Inferior parietal cortex (tissue), 1 donor: ENCODE results near the gene PDCL2.

Experiments
- DNase-seq: peaks from one replicate; pipeline ENCODE4 v3.0.0-alpha.2; 2016; ENCODE audit errors: extremely low spot score

PDCL2 gene

DNA sequence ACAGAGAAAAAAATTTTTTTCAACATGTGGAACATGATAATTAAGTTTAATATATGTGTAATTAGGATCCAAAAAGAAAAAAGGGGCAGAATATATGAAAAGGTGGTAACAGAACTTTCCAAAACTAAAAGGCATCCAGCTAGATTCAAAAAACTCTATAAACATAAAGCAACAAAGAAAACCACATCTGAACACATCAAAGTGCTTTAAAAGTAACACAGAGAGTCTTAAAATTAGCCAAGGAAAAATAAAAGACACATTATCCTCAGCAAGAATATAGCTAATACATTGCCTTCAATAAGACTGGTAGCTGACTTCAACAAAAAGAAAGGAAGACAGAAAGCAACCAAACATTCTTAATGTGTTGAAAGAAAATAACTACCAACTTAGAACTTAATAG lies 53.5 kb downstream of the PDCL2 start:
- DNase-seq: no peak

DNA sequence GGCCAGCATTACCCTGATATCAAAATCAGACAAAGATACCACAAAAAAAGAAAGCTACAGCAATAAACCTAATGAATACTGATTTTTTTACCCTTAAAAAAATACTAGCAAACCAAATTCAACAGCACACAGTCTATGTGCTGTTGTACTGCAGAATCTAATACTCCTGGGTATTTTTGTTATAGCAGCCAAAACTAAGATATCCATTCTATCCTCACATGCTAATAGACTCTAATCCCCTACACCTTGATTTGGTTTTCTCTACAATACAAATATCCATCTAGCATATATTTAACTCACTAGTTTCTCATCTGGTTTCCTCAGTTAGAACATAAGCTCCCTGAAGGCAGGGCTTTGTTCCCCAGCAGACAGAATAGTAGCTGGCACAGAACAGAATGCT lies 57.7 kb downstream of the PDCL2 start:
- no peak for DNase-seq

DNA sequence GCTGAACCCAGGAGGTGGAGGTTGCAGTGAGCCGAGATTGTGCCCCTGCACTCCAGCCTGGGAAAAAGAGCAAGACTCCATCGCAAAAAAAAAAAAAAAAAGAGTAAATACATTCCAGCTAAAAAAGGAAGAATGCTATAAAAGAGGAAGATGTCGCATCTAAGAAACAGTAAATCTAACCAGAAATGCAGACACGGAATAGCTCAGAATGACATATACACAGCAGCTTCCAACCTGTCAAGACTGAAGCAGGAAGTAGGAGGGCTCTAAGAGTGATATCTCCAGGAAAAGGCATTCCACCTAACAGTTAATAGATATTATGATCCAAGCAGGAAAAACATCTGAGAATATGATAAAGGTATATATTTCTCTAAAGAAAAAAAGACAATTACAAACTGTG lies 61.4 kb downstream of the PDCL2 start:
- DNase-seq: no peak

DNA sequence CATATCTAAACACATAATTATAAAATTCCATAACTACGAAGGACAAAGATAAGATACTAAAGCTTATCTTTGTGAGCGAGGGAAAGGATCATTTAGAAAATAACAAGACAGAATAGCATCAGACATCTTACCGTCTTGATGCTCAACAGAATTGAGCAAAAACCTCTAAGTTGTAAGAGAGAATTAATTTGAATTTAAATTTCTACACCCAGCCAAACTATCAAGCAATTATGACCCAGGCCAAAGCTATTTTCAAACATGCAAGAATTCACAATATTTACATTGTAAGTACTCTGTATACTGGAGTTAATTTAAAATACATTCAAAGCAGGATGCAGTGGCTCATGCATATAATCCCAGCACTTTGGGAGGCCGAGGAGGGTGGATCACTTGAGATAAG lies 61.9 kb downstream of the PDCL2 start:
- no peak for DNase-seq

DNA sequence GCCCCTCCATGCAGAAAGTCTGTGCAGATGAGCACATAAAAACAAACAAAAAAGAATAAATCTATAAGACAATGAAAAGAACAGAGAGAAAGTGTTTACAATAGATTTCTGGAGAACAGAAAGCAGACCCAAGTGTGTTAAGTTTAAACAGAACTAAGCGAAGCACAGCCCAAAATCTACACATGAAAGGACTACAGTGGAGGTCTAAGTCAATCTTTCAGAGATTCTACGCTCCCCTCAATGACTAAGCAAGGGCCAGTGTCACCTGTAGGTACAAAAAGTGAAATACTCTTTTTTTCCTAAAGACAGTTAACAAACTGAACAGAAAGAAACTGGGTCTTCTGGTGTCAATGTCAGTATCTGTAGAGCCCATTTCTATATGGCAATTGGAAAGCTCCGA lies 63.6 kb downstream of the PDCL2 start:
- no peak for DNase-seq

DNA sequence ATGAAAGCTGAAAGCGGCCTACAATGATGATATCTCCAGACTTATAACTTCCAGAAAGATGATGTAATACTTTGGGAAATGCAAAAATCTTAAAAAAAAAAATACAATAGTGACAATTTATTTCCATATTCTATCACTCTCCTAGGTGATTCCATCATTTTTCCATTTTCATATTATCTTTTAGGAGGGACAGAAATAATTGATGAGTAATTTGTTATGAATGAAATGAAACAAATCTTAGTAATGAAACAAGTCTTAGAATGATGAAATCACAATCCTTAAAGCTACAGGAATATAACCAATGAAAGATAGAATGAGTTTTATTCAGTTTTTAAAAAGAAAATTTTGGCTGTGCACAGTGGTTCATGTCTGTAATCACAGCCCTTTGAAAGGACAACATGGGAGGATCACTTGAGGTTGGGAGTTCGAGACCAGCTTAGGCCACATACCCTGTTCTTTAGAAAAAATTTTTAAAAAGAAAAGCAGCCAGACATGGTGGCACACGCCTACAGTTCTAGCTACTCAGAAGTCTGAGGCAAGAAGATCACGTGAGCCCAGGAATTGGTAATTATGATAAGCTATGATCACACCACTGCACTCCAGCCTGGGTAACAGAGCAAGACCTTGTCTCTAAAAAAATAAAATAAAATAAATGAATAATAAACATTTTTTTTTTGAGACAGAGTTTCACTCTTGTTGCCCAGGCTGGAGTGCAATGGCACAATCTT lies 67.0 kb downstream of the PDCL2 start:
- no peak for DNase-seq

DNA sequence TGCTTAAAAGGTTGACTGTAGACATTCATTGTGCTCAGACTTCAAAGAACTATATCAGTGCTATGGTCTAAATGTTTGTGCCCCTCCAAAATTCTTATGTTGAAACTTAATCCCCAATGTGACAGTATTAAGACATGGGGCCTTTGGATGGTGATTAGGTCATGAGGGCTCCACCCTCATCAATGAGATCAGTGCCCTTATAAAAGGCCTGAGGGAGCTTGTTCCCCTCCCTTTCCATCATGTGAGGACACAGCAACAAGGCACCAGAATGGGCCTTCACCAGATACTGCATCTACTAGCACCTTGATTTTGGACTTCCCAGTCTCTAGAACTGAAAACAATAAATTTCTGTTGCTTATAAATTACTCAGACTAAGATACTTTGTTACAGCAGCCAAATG lies 73.6 kb downstream of the PDCL2 start:
- no peak for DNase-seq

DNA sequence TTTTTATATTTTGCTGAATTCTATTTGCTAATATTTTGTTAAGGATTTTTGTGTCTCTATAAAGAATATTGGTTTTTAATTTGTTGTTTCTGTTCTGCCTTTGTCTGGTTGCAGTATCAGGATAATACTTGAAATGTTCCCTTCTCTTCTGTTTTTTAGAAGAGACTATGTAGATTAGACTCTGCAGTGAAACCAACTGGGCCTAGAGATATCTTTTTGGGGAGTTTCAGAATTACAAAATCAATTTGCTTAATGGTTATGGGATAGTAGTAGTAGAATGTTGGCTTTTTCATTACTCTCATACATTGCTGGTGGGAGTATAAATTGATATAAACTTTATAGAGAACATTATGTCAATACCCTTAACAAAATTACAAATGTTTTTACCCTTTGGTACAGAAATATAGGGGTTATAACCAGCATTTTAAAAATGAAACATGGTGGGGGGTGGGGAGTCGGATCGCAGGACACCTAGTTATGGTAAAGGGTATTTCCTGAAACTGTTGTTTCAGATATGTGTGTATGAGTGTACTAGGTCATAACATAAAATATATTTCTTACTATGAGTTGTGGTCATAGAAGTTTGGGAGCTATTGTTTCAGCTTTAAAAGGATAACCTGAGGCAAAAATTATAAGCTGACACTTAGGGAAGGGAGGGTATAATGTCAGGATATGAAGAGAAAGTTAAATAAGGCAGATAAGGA lies 74.4 kb downstream of the PDCL2 start:
- DNase-seq: no peak

DNA sequence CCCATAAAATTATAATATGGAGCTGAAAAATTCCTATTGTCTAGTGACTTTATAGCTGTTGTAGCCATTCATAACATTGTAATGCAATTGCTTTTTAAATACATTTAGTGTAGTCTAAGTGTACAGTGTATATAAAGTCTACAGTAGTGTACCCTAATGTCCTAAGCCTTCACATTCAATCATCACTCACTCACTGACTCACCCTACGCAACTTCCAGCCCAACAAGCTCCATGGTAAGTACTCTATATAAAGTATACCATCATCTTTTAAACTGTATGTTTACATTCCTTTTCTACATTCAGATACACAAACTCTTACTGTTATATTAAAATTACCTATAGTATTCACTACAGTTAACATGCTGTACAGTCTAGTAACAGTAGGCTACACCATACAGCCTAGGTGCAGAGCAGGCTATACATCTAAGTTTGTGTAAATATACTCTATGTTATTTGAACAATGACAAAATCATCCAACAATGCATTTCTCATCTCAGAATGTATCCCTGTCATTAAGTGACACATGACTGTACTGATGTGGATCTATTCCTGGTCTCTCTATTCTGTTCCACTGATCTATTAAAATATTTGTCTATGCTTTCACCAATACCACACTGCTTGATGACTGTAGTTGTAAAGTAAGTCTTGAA lies 79.0 kb downstream of the PDCL2 start:
- DNase-seq: no peak

DNA sequence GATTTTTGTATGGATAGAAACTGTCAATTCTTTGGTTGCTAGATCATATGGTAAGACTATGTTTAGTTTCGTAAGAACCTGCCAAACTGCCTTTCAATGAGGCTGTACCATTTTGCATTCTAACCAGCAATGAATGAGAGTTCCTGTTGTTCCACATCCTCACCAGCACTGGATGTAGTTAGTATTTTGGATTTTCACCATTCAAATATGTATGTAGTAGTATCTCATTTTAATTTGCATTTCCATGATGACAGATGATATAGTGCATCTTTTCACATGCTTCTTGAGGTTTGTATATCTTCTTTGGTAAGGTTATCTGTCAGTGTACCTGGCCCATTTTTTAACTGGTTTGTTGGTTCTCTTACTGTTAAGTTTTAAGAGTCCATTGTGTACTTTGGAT lies 80.0 kb downstream of the PDCL2 start:
- no peak for DNase-seq

DNA sequence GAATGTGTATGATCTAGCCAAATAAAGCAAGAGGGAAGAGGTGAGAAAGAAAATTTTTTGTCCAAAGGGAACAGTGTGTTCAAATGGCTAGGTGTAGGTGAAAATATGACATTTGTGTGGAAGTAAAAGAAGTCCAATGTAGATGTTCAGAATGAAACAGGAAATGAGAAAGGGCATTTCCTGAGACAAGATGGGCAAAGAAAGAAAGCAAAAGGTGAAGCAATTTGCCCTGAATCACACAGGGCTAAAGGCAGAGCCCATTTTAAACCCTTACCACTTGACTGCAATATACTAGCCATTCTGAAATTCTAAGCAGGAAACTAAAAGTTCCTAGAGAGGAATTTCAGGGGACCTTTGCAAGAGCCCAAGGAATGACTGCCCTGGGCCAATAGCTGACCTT lies 81.4 kb downstream of the PDCL2 start:
- no peak for DNase-seq

DNA sequence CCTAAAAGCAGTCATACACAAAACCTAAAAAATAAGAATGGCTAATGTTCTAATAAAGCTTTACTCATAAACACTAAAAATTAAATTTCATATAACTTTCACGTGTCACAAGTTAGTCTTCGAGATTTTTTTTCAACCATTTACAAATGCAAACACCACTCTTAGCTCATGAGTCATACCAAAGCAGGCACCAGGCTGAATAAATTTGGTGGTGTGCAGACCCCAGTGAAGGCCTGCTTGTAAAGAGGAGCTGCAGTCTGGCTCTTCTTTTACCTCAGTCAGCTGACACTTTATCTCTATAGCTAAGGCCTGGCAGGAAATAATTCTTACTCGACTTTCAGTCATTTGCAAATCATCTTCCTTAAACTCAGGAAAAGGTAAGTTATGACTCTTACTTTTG lies 82.8 kb downstream of the PDCL2 start:
- no peak for DNase-seq

DNA sequence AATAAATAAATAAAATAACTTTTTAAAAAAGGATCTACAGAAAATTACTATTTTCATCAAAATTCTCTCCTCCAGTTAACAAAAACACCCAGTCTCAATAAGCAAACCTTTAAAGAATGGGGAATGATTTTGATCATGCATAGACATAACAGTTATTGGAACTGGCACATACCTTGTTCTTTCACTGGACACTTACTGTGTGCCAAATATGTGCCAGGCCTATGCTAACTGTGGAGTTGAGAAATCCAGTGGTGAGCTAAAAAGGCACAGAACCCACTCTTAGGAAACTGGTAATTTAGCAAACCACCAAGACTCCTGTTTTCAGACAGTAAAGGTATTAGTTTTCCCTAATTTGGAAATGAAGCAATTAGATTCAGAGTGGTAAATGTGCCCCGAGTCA lies 84.4 kb downstream of the PDCL2 start:
- DNase-seq: no peak
